Effector memory CD8-positive, alpha-beta T cell (primary cell): ENCODE measurements around the gene SCPEP1.
A peak's percentile ranks its signal among the peaks of the same experiment; 100 is the strongest.
"Not testable (repeated sequence)": the region's sequence is repeated elsewhere in the genome, so short reads cannot be mapped to it uniquely, and the experiment has no call there.

Source experiments
- ATAC-seq: fragments of 150-1000 bp; cut with Tn5 transposase; replicated peaks from 2 replicates; pipeline ENCODE4 v1.10.0; 2021; ENCODE audit warnings: mild to moderate bottlenecking, moderate library complexity
- DNase-seq, 3 experiments: peaks; one replicate each; pipeline ENCODE4 v3.0.0; 2021
- H3K27ac Mint-ChIP-seq, 2 donors: one replicate each; pipeline ENCODE4 v1.8.0; 2022; ENCODE audit warnings: mild to moderate bottlenecking in 2 of 2, mixed read lengths in 2 of 2, moderate library complexity in 2 of 2
- H3K27me3 Mint-ChIP-seq, 2 donors: one replicate each; pipeline ENCODE4 v1.8.0; 2022; ENCODE audit warnings: mixed read lengths in 2 of 2
- H3K36me3 Mint-ChIP-seq: one replicate; pipeline ENCODE4 v1.8.0; 2022; ENCODE audit warnings: mild to moderate bottlenecking, moderate library complexity, mixed read lengths; ENCODE audit not compliant: insufficient read depth
- H3K4me1 Mint-ChIP-seq, 2 donors: one replicate each; pipeline ENCODE4 v1.8.0; 2022; ENCODE audit warnings: low read depth in 2 of 2, mixed read lengths in 2 of 2
- H3K4me3 Mint-ChIP-seq, 2 donors: one replicate each; pipeline ENCODE4 v1.8.0; 2022; ENCODE audit warnings: mild to moderate bottlenecking in 2 of 2, mixed read lengths in 2 of 2, moderate library complexity in 2 of 2
- H3K9me3 Mint-ChIP-seq, 2 donors: one replicate each; pipeline ENCODE4 v1.8.0; 2022; ENCODE audit warnings: mixed read lengths in 2 of 2
- total RNA-seq, 9 experiments: gene quantifications; one replicate each; lab custom pipeline; 2026; lab: John Stamatoyannopoulos, UW

Gene SCPEP1
- 10.8 to 27.9 (median 21.7) reads per million in 9 experiments for total RNA-seq

- Mint-ChIP-seq H3K27ac (peak within 1 kb of the TSS; percentile 89 to 92), H3K9me3 (no peaks in the 10 kb centered on the region), H3K4me1 (peaks cover 10 to 23% of the 10 kb centered on the region in 2 donors), H3K4me3 (peak within 1 kb of the TSS; percentile 88 to 93), H3K27me3 (peaks cover 6 to 11% of the 10 kb centered on the region in 2 donors), H3K36me3 (peaks cover 7% of the 10 kb centered on the region)
- DNase-seq (peak; percentile 65 to 71 (median 71)), ATAC-seq (peak; percentile 97)
These were observed at the start of gene SCPEP1 for GRCh38 chr17:56977673-56978395. TSS of gene SCPEP1 (plus strand) at chr17:56978131. CDS start at chr17:56978160, 29 bp downstream.

GRCh38 chr17:56928586-56928985 lies 49.3 kb upstream of the SCPEP1 start:
- Mint-ChIP-seq H3K9me3 (no peaks in the 10 kb centered on the region), H3K4me1 (no peaks in the 10 kb centered on the region), H3K36me3 (no peaks in the 10 kb centered on the region), H3K4me3 (no peak overlapping the region), H3K27ac (no peak overlapping the region), H3K27me3 (no peaks in the 10 kb centered on the region)
- DNase-seq (no peak), ATAC-seq (no peak)

GRCh38 chr17:56929362-56929969 lies 48.5 kb upstream of the SCPEP1 start:
- Mint-ChIP-seq H3K27me3 (no peaks in the 10 kb centered on the region), H3K36me3 (no peaks in the 10 kb centered on the region), H3K9me3 (no peaks in the 10 kb centered on the region), H3K27ac (no peak overlapping the region), H3K4me1 (no peaks in the 10 kb centered on the region), H3K4me3 (no peak overlapping the region)
- ATAC-seq (no peak), DNase-seq (no peak)

GRCh38 chr17:56930739-56931337 lies 47.1 kb upstream of the SCPEP1 start:
- DNase-seq (no peak), ATAC-seq (no peak)
- Mint-ChIP-seq H3K36me3 (no peaks in the 10 kb centered on the region), H3K4me1 (no peaks in the 10 kb centered on the region), H3K27ac (no peak overlapping the region), H3K4me3 (no peak overlapping the region), H3K27me3 (no peaks in the 10 kb centered on the region), H3K9me3 (no peaks in the 10 kb centered on the region)

- no peak for ATAC-seq
- H3K27me3 Mint-ChIP-seq = no peaks in the 10 kb centered on the region
These were observed 44.7 kb upstream of the SCPEP1 start for GRCh38 chr17:56933151-56933745.

GRCh38 chr17:56933868-56934267 lies 44.1 kb upstream of the SCPEP1 start:
- Mint-ChIP-seq H3K27me3 (no peaks in the 10 kb centered on the region), H3K4me3 (no peak overlapping the region), H3K36me3 (peaks cover 28% of the 10 kb centered on the region), H3K27ac (no peak overlapping the region), H3K4me1 (no peaks in the 10 kb centered on the region), H3K9me3 (no peaks in the 10 kb centered on the region)
- no peak for ATAC-seq
- no peak for DNase-seq

More at GRCh38 chr17:56933151-56933745, 44.7 kb upstream of the SCPEP1 start:
- Mint-ChIP-seq H3K4me1 (no peaks in the 10 kb centered on the region), H3K4me3 (no peak overlapping the region), H3K36me3 (peaks cover 22% of the 10 kb centered on the region), H3K9me3 (no peaks in the 10 kb centered on the region), H3K27ac (no peak overlapping the region)
- DNase-seq = no peak

- H3K4me3 Mint-ChIP-seq = no peak overlapping the region
These were observed 43.7 kb upstream of the SCPEP1 start for GRCh38 chr17:56934280-56934679.

GRCh38 chr17:56935461-56935860 lies 42.5 kb upstream of the SCPEP1 start:
- DNase-seq (no peak), ATAC-seq (no peak)
- no peaks in the 10 kb centered on the region for H3K9me3 Mint-ChIP-seq
- peaks cover 4 to 5% of the 10 kb centered on the region in 2 donors for H3K4me1 Mint-ChIP-seq
- peaks cover 38% of the 10 kb centered on the region for H3K36me3 Mint-ChIP-seq
- H3K27me3 Mint-ChIP-seq = no peaks in the 10 kb centered on the region
- H3K4me3 Mint-ChIP-seq = no peak overlapping the region
- H3K27ac Mint-ChIP-seq = no peak overlapping the region

More at GRCh38 chr17:56934280-56934679, 43.7 kb upstream of the SCPEP1 start:
- Mint-ChIP-seq H3K27ac (no peak overlapping the region), H3K36me3 (peaks cover 29% of the 10 kb centered on the region), H3K4me1 (no peaks in the 10 kb centered on the region), H3K27me3 (no peaks in the 10 kb centered on the region), H3K9me3 (no peaks in the 10 kb centered on the region)
- DNase-seq (no peak), ATAC-seq (peak; percentile 91)

- no peak overlapping the region for H3K4me3 Mint-ChIP-seq
- no peak for ATAC-seq
- H3K9me3 Mint-ChIP-seq = no peaks in the 10 kb centered on the region
- peaks cover 4 to 5% of the 10 kb centered on the region in 2 donors for H3K4me1 Mint-ChIP-seq
- no peak for DNase-seq
- no peak overlapping the region for H3K27ac Mint-ChIP-seq
- no peaks in the 10 kb centered on the region for H3K27me3 Mint-ChIP-seq
- peaks cover 51% of the 10 kb centered on the region for H3K36me3 Mint-ChIP-seq
These were observed 41.1 kb upstream of the SCPEP1 start for GRCh38 chr17:56936697-56937322.

- Mint-ChIP-seq H3K4me3 (no peak overlapping the region), H3K36me3 (peaks cover 54% of the 10 kb centered on the region), H3K4me1 (peaks cover 4 to 5% of the 10 kb centered on the region in 2 donors), H3K9me3 (no peaks in the 10 kb centered on the region), H3K27ac (no peak overlapping the region), H3K27me3 (no peaks in the 10 kb centered on the region)
- no peak for ATAC-seq
- DNase-seq = no peak
These were observed 40.2 kb upstream of the SCPEP1 start for GRCh38 chr17:56937687-56938086.

- not testable (repeated sequence) for ATAC-seq, DNase-seq, H3K27ac Mint-ChIP-seq, H3K9me3 Mint-ChIP-seq, H3K4me1 Mint-ChIP-seq, H3K27me3 Mint-ChIP-seq, H3K4me3 Mint-ChIP-seq
- peaks cover 56% of the 10 kb centered on the region for H3K36me3 Mint-ChIP-seq
These were observed 39.7 kb upstream of the SCPEP1 start for GRCh38 chr17:56938206-56938605.

- H3K9me3 Mint-ChIP-seq = no peaks in the 10 kb centered on the region
- H3K27me3 Mint-ChIP-seq = no peaks in the 10 kb centered on the region
- peaks cover 4 to 5% of the 10 kb centered on the region in 2 donors for H3K4me1 Mint-ChIP-seq
- DNase-seq (no peak), ATAC-seq (peak; percentile 76)
- H3K4me3 Mint-ChIP-seq = no peak overlapping the region
- peaks cover 74% of the 10 kb centered on the region for H3K36me3 Mint-ChIP-seq
- H3K27ac Mint-ChIP-seq = no peak overlapping the region
These were observed 38.0 kb upstream of the SCPEP1 start for GRCh38 chr17:56939869-56940484.
